A549 treated with dexamethasone at 1 μM for 4 hours (cell line): ENCODE measurements around the gene TNFSF9. TPM values are rescaled to one million over a fixed set of nuclear protein-coding genes. Genes with fewer than 3 reads are reported as not detected.

Experiments used
- total RNA-seq: library from RNA; stranded (reverse); fragments of 200-300 nt; extraction: Qiagen RNA extraction; gene quantifications from 5 replicates; pipeline ENCODE4 v1.2.3, GENCODE V29; 2022

TNFSF9 gene, protein sequence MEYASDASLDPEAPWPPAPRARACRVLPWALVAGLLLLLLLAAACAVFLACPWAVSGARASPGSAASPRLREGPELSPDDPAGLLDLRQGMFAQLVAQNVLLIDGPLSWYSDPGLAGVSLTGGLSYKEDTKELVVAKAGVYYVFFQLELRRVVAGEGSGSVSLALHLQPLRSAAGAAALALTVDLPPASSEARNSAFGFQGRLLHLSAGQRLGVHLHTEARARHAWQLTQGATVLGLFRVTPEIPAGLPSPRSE
- 2.9 to 4.8 TPM (median 3.2 TPM) in 5 replicates for total RNA-seq

DNA sequence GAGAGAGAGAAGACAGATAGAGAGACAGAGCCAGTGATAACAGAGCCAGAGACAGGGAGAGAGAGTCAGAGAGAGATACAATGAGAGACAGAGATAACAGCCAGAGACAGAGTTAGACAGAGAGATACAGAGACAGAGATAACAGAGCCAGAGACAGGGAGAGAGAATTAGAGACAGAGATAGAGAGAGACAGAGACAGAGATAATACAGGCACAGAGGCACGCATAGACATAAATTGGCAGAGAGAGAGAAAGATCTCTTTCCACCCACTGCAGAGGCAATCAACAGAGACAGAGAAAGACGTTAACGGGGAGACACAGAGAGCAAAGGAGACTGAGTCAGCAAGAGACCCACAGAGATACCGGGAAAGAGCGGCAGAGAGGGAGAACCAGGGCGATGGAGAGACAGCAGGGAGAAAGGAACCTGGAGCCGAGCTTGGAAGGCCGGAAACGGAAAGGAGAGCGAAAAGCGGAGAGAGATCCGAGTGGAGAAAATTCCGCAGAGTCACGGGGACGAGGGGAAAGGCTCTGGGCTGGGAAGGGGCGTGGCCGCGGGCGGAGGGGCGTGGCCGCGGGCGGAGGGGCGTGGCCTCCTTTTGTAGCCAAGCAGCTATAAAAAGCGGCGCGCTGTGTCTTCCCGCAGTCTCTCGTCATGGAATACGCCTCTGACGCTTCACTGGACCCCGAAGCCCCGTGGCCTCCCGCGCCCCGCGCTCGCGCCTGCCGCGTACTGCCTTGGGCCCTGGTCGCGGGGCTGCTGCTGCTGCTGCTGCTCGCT, at the start of gene TNFSF9:
TNFSF9 (plus strand) TSS at position 641 of the 777 bp plus-strand sequence; CDS start at position 652, 11 bp downstream.

DNA sequence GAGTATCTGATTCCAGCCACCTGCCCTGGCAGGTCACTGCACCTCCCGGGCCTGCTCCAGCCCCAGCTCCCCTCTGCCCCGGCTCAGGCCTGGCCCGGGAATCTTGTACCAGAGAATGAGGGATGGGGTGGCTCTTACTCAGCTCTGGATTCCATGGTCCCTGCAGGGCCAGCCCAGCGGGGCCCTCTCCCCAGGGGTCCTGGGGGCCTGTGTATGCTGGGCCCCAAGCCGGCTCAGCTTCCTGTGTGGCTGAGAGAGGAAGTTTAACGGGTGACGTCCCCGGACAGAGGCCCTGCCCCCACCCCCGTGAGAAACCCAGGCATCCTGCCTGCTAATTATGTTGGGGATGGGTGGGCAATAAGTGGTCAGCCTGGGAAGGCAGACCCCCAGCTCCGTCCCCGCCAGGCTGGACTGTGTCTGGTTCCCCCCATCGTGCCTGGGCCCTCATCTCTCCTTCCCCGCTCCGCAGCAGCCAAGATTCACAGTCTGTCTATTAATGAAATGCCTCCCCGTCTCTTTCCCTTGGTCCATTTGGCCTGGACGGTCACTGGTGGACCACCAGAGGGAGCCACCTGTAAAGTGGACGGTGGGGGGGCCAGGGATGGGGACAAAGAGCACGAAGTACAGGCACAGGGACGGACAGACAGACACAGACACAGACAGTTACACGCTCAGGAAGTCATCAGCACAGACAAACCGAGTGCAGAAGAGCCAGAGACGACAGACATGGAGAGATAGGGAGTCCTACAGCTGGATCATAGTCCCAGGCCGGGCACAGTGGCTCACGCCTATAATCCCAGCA, 49.1 kb upstream of the TNFSF9 start, which contains the start of gene DENND1C:
DENND1C (minus strand) TSS at position 247 of the 802 bp plus-strand sequence; CDS start at position 155, 92 bp downstream.

DNA sequence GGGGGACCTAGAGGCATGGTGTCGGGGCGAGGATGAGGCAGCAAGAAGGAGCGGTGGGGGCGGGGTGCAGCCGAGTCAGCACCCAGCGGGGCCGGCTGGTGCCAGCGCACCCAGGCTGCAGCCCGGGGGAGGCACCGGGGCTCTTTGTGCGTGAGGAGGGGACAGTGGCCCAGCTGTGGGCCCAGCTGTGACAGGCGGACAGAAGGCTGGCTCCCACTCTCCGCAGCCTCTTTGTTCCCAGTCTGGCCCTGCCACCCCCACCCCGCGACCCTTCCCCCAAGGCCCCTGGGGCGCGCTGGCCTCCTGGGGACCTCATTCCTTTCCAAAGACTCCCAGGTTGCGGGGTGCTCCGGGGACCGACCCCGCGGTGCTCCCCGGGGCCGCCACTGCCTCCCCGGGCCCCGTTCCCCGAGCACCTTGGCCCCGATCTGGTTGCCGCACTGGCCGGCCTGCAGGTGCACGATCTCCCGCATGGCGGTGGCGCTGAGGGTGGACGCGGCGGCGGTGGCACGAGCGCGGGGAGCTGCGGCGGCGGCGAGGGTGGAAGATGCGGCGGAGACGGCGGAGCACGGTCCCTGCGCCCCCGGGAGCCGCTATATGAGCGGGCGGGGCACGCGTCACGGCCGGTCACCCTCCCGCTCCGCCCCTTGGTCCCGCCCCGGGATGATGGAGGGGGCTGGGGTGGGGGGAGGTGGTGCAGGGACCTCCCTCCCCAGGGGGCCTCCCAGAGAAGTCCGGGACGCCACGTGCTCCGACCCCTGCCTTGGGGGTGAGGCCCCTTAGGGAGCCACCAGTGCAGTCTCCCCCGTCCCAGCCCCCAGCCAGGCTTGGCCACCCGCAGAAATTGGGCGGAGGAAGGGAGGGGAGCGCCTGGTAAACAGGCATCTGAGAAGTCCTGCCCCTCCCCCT, 28.8 kb upstream of the TNFSF9 start, which contains the start of gene TUBB4A:
TUBB4A (minus strand) TSS at position 570 of the 909 bp plus-strand sequence; CDS start at position 473, 97 bp downstream.

Other genes starting within 250 kb of the TNFSF9 start
- gene ACER1, start 197.4 kb upstream of the TNFSF9 start, total RNA-seq = not detected in 5 replicates
- 43.5 to 75.1 TPM (median 73.9 TPM) in 5 replicates for gene CLPP, start 169.5 kb upstream of the TNFSF9 start, total RNA-seq
- 16.1 to 29.5 TPM (median 28.9 TPM) in 5 replicates for gene ALKBH7, start 158.2 kb upstream of the TNFSF9 start, total RNA-seq
- gene PSPN, start 155.1 kb upstream of the TNFSF9 start, total RNA-seq = 0.52 to 1.1 TPM (median 0.96 TPM) in 5 replicates
- 56.6 to 64.0 TPM (median 60.6 TPM) in 5 replicates for gene GTF2F1, start 137.9 kb upstream of the TNFSF9 start, total RNA-seq
- gene KHSRP, start 106.2 kb upstream of the TNFSF9 start, total RNA-seq = 175 to 228 TPM (median 223 TPM) in 5 replicates
- gene SLC25A41, start 97.3 kb upstream of the TNFSF9 start, total RNA-seq = 0.09 to 0.22 TPM (median 0.14 TPM) in 5 replicates
- 15.0 to 23.2 TPM (median 20.4 TPM) in 5 replicates for gene SLC25A23, start 71.2 kb upstream of the TNFSF9 start, total RNA-seq
- 2.6 to 3.8 TPM (median 3.5 TPM) in 5 replicates for gene CRB3, start 66.8 kb upstream of the TNFSF9 start, total RNA-seq
- gene DENND1C, start 49.2 kb upstream of the TNFSF9 start, total RNA-seq = 0.13 to 0.25 TPM (median 0.21 TPM) in 5 replicates
- 5.5 to 8.4 TPM (median 8.1 TPM) in 5 replicates for gene TUBB4A, start 28.7 kb upstream of the TNFSF9 start, total RNA-seq
- gene CD70, start 60.1 kb downstream of the TNFSF9 start, total RNA-seq = 13.4 to 21.8 TPM (median 19.0 TPM) in 5 replicates
- gene TNFSF14, start 139.1 kb downstream of the TNFSF9 start, total RNA-seq = 0.06 to 0.12 TPM (median 0.08 TPM) in 5 replicates
- 43.4 to 62.3 TPM (median 59.3 TPM) in 5 replicates for gene C3, start 189.6 kb downstream of the TNFSF9 start, total RNA-seq
- gene GPR108, start 206.6 kb downstream of the TNFSF9 start, total RNA-seq = 30.8 to 45.5 TPM (median 42.1 TPM) in 5 replicates
- 77.6 to 111 TPM (median 108 TPM) in 5 replicates for gene TRIP10, start 208.7 kb downstream of the TNFSF9 start, total RNA-seq
- 13.8 to 19.4 TPM (median 18.8 TPM) in 5 replicates for gene SH2D3A, start 236.4 kb downstream of the TNFSF9 start, total RNA-seq
- 5.1 to 6.8 TPM (median 6.0 TPM) in 5 replicates for gene VAV1, start 241.7 kb downstream of the TNFSF9 start, total RNA-seq